PC-3 (cell line): ENCODE results near the gene FNDC4. TPM values are rescaled to one million over a fixed set of nuclear protein-coding genes. Genes with fewer than 3 reads are reported as not detected.
A peak's percentile ranks its signal among the peaks of the same experiment; 100 is the strongest.
"Not testable (repeated sequence)": the region's sequence is repeated elsewhere in the genome, so short reads cannot be mapped to it uniquely, and the experiment has no call there.

Source experiments
- ATAC-seq: fragments of 200-7000 bp; cut with Tn5 transposase; 2 replicates; pipeline ENCODE4 v1.9.1; 2020; ENCODE audit warnings: mild to moderate bottlenecking, moderate library complexity
- Bru-seq: library from RNA; stranded (reverse); fragments of 400-500 nt; gene quantifications from one replicate; lab custom pipeline; 2021; lab: Mats Ljungman, UMichigan
- BruChase-seq, 2 experiments: library from RNA; stranded (reverse); fragments of 400-500 nt; gene quantifications; one replicate each; lab custom pipeline; 2021; lab: Mats Ljungman, UMichigan
- BruUV-seq: library from RNA; stranded (reverse); fragments of 400-500 nt; replicated peaks from 2 replicates; lab custom pipeline; 2021; lab: Mats Ljungman, UMichigan
- CTCF ChIA-PET: fragments of 300-600 bp; sonication (Branson Sonifier 250); formaldehyde crosslinking; loops from one replicate; lab custom pipeline; 2022; ENCODE audit warnings: antibody characterized with exemption; lab: Charles Lee
- POLR2A ChIA-PET: fragments of 300-600 bp; sonication (Branson Sonifier 250); formaldehyde crosslinking; loops from one replicate; lab custom pipeline; 2022; ENCODE audit warnings: antibody characterized with exemption; ENCODE audit not compliant: unreplicated experiment; lab: Charles Lee
- DNase-seq: peaks from one replicate; pipeline ENCODE4 v3.0.0-alpha.2; 2015
- H2AFZ ChIP-seq: fragments of 300-600 bp; sonication (generic); 2 replicates; pipeline ENCODE4 v1.6.0; 2016; ENCODE audit warnings: antibody characterized with exemption, low read length
- H3F3A ChIP-seq: fragments of 300-600 bp; sonication (generic); one replicate; pipeline ENCODE4 v1.6.0; 2017; ENCODE audit warnings: antibody characterized with exemption, low read length, control low read depth, mild to moderate bottlenecking; ENCODE audit not compliant: unreplicated experiment
- H3K27ac ChIP-seq: fragments of 300-600 bp; sonication (generic); 2 replicates; pipeline ENCODE4 v1.5.1; 2016; ENCODE audit warnings: mild to moderate bottlenecking, low read length
- H3K27me3 ChIP-seq: fragments of 300-600 bp; sonication (generic); 2 replicates; pipeline ENCODE4 v1.6.1; 2016; ENCODE audit warnings: low read length, mixed read lengths
- H3K36me3 ChIP-seq: fragments of 300-600 bp; sonication (generic); 2 replicates; pipeline ENCODE4 v1.6.1; 2016; ENCODE audit warnings: low read depth, mixed run types, low read length, mixed read lengths
- H3K4me1 ChIP-seq: fragments of 300-600 bp; sonication (generic); 2 replicates; pipeline ENCODE4 v1.5.1; 2016; ENCODE audit warnings: low read length; ENCODE audit not compliant: insufficient read depth
- H3K4me2 ChIP-seq: fragments of 300-600 bp; sonication (generic); 2 replicates; pipeline ENCODE4 v1.6.0; 2016; ENCODE audit warnings: low read length
- H3K4me3 ChIP-seq: fragments of 300-600 bp; sonication (generic); 2 replicates; pipeline ENCODE4 v1.5.1; 2016; ENCODE audit warnings: mild to moderate bottlenecking, low read length, mixed read lengths
- H3K79me2 ChIP-seq: fragments of 300-600 bp; sonication (generic); 2 replicates; pipeline ENCODE4 v1.6.1; 2017; ENCODE audit warnings: low read length, mixed read lengths
- H3K9ac ChIP-seq: fragments of 300-600 bp; sonication (generic); 2 replicates; pipeline ENCODE4 v1.6.0; 2016; ENCODE audit warnings: mild to moderate bottlenecking, low read length
- H3K9me2 ChIP-seq: fragments of 300-600 bp; sonication (generic); replicated peaks from 2 replicates; pipeline ENCODE4 v1.6.1; 2016; ENCODE audit warnings: mixed run types, low read length, mixed read lengths
- H3K9me3 ChIP-seq: fragments of 300-600 bp; sonication (generic); 2 replicates; pipeline ENCODE4 v1.6.1; 2016; ENCODE audit warnings: low read length, mixed read lengths
- H4K20me1 ChIP-seq: fragments of 300-600 bp; sonication (generic); 2 replicates; pipeline ENCODE4 v1.6.1; 2016; ENCODE audit warnings: low read length, mixed read lengths
- EZH2 ChIP-seq: fragments of 300-600 bp; sonication (generic); IDR thresholded peaks from one replicate; pipeline ENCODE4 v1.6.1; 2017; ENCODE audit warnings: antibody characterized with exemption, mild to moderate bottlenecking, low read length; ENCODE audit not compliant: unreplicated experiment
- EZH2phosphoT487 ChIP-seq: fragments of 300-600 bp; sonication (generic); IDR thresholded peaks from 2 replicates; pipeline ENCODE4 v1.6.1; 2018; ENCODE audit warnings: mild to moderate bottlenecking, antibody characterized with exemption, low read length, borderline replicate concordance
- intact Hi-C: fragments of 100-400 bp; cut with micrococcal nuclease; formaldehyde crosslinking; loops from 2 replicates; pipeline ENCODE4 v1.9.0; 2023
- long read RNA-seq: library from polyadenylated mRNA; unstranded; transcript quantifications from one replicate; pipeline ENCODE4 v2.0.0, GENCODE V29; 2021; ENCODE audit not compliant: unreplicated experiment
- total RNA-seq: library from RNA; depleted of rRNA; stranded (reverse); fragments of >200 nt; gene quantifications from 2 replicates; pipeline ENCODE4 v1.2.3, GENCODE V29; 2014; rRNA removed
- TF ChIP-seq, protein P1 (sequence below): fragments of 300-600 bp; sonication (generic); conservative IDR thresholded peaks from 2 replicates; pipeline ENCODE4 v1.5.1; 2017; ENCODE audit warnings: antibody characterized with exemption, low read depth, mild to moderate bottlenecking, low read length

The FNDC4 gene, protein sequence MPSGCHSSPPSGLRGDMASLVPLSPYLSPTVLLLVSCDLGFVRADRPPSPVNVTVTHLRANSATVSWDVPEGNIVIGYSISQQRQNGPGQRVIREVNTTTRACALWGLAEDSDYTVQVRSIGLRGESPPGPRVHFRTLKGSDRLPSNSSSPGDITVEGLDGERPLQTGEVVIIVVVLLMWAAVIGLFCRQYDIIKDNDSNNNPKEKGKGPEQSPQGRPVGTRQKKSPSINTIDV
- total RNA-seq (1.7 and 4.7 TPM in 2 replicates), Bru-seq, nascent RNA (percentile 34 among the genes with signal in this experiment), BruChase-seq, experiment 1, labeled RNA remaining after a 6-hour chase (percentile 39 among the genes with signal in this experiment), BruChase-seq, experiment 2, labeled RNA remaining after a 2-hour chase (percentile 29 among the genes with signal in this experiment)
- long read RNA-seq, transcript FNDC4-201 (7 exons, 1,657 nt) = major isoform, 16 of 21 reads
- long read RNA-seq, partial matches to known transcripts = 0 of 21 reads
- long read RNA-seq, other reads (novel, unspliced or antisense) = 5 of 21 reads

DNA sequence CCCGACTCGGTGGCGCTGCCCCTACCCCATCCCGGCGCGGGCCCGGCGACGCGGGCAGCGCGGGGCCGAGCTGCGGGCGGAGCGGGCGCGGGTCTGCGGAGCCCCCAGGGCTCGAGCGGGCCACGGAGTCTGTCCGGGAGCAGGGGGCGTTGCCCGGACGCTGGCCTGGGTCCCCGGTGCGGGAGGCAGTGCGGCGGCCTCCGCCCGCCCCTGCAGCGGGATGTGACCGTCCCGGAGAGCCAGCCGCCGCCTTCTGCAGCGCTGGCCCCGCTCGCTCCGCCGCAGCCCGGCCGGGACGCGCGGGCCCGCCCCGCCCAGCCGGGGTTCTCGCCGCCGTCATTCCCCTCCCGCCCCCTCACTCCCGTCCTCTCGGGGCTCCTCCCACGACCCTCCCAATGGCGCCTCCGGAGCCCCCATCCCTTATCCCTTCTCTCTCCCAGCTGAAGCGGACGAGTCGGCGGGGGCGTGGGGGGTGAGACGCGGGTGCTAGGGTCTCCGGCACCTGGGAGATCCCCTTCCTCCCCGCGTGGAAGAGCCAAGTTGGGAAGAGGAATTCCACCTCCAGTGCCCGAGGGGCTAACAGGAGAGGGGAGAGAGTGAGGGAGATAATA, at the start of gene FNDC4:
Gene FNDC4, minus strand, starts transcription at position 257 of the 611 bp plus-strand sequence. CDS start 521 bp downstream, outside the sequence.
- BruUV-seq = no TSS peak
- Histone ChIP-seq H3K4me3 (peak within 1 kb of the TSS; percentile 89), H3K9me3 (no peaks in the 10 kb centered on the region), H4K20me1 (no peaks in the 10 kb centered on the region), H3F3A (no peaks in the 10 kb centered on the region), H3K27ac (no peak within 1 kb of the TSS), H3K79me2 (no peaks in the 10 kb centered on the region), H3K36me3 (no peaks in the 10 kb centered on the region), H2AFZ (peak within 1 kb of the TSS; percentile 100), H3K27me3 (no peaks in the 10 kb centered on the region), H3K4me1 (peaks cover 6% of the 10 kb centered on the region; the same call in 1 of the 2 replicates), H3K9me2 (no peaks in the 10 kb centered on the region), H3K4me2 (peak within 1 kb of the TSS; percentile 100), H3K9ac (peak within 1 kb of the TSS; percentile 40; the same call in 1 of the 2 replicates)
- ChIA-PET CTCF (no interaction called here), POLR2A (no interaction called here)
- TF ChIP-seq, protein P1, sequence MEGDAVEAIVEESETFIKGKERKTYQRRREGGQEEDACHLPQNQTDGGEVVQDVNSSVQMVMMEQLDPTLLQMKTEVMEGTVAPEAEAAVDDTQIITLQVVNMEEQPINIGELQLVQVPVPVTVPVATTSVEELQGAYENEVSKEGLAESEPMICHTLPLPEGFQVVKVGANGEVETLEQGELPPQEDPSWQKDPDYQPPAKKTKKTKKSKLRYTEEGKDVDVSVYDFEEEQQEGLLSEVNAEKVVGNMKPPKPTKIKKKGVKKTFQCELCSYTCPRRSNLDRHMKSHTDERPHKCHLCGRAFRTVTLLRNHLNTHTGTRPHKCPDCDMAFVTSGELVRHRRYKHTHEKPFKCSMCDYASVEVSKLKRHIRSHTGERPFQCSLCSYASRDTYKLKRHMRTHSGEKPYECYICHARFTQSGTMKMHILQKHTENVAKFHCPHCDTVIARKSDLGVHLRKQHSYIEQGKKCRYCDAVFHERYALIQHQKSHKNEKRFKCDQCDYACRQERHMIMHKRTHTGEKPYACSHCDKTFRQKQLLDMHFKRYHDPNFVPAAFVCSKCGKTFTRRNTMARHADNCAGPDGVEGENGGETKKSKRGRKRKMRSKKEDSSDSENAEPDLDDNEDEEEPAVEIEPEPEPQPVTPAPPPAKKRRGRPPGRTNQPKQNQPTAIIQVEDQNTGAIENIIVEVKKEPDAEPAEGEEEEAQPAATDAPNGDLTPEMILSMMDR = no peak
- TF ChIP-seq EZH2 (no peak), EZH2phosphoT487 (no peak)
- peak; percentile 72 for ATAC-seq
- DNase-seq = peak; percentile 22
- intact Hi-C loops = no loop called here

DNA sequence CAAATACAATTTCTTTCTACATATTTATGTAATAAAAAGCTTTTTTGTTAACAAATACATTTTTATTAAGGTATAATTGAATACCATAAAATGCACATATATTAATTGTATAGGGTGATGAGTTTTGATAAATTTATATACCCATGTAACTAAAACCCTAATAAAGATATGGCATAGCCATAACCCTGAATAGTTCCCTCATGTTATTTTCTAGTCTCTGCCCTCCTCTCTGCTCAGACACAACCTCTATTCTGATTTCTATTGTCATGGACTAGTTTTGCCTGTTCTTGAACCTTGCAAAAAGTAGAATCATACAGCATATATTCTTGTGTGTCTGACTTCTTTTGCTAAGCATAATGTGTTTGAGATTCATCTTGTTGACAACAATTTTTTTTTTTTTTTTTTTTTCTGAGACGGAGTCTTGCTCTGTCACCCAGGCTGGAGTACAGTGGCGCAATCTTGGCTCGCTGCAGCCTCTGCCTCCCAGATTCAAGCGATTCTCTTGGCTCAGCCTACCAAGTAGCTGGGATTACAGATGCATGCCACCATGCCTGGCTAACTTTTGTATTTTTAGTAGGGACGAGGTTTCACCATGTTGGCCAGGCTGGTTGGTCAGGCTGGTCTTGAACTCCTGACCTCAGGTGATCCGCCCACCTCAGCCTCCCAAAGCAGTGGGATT, 49.3 kb upstream of the FNDC4 start:
- H3K36me3 ChIP-seq = no peaks in the 10 kb centered on the region
- no peak overlapping the region for H3K9ac ChIP-seq
- H3K27ac ChIP-seq = no peak overlapping the region
- H3K27me3 ChIP-seq = no peaks in the 10 kb centered on the region
- DNase-seq (no peak), ATAC-seq (no peak)
- no peaks in the 10 kb centered on the region for H3K9me2 ChIP-seq
- H3K79me2 ChIP-seq = no peaks in the 10 kb centered on the region
- intact Hi-C loops = no loop called here
- ChIA-PET CTCF (no interaction called here), POLR2A (no interaction called here)
- no peak overlapping the region for H3K4me2 ChIP-seq
- H4K20me1 ChIP-seq = no peaks in the 10 kb centered on the region
- H3F3A ChIP-seq = no peaks in the 10 kb centered on the region
- no peak overlapping the region for H2AFZ ChIP-seq
- no peaks in the 10 kb centered on the region for H3K9me3 ChIP-seq
- H3K4me1 ChIP-seq = 0 out of 2 replicates have a peak, but pooled peaks cover 2% of the 10 kb centered on the region
- no peak for TF ChIP-seq EZH2
- TF ChIP-seq, protein P1 = no peak
- no peak for TF ChIP-seq EZH2phosphoT487
- no peak overlapping the region for H3K4me3 ChIP-seq
- BruUV-seq = no TSS peak

DNA sequence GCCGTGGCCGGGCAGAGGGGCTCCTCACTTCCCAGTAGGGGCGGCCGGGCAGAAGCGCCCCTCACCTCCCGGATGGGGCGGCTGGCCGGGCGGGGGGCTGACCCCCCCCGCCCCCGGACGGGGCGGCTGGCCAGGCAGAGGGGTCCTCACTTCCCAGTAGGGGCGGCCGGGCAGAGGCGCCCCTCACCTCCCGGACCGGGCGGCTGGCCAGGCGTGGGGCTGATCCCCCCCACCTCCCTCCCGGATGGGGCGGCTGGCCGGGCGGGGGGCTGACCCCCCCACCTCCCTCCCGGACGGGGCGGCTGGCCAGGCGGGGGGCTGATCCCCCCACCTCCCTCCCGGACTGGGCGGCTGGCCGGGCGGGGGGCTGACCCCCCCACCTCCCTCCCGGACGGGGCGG, 44.6 kb upstream of the FNDC4 start:
- CTCF ChIA-PET, H3K4me1 ChIP-seq, H3K79me2 ChIP-seq, H3K27ac ChIP-seq, H3K9ac ChIP-seq, H3K9me3 ChIP-seq, POLR2A ChIA-PET, H3K27me3 ChIP-seq, H3K4me3 ChIP-seq, H2AFZ ChIP-seq, H3K9me2 ChIP-seq, H3K4me2 ChIP-seq, DNase-seq, H3K36me3 ChIP-seq, H3F3A ChIP-seq, H4K20me1 ChIP-seq, BruUV-seq, intact Hi-C loops, ATAC-seq: not testable (repeated sequence)

DNA sequence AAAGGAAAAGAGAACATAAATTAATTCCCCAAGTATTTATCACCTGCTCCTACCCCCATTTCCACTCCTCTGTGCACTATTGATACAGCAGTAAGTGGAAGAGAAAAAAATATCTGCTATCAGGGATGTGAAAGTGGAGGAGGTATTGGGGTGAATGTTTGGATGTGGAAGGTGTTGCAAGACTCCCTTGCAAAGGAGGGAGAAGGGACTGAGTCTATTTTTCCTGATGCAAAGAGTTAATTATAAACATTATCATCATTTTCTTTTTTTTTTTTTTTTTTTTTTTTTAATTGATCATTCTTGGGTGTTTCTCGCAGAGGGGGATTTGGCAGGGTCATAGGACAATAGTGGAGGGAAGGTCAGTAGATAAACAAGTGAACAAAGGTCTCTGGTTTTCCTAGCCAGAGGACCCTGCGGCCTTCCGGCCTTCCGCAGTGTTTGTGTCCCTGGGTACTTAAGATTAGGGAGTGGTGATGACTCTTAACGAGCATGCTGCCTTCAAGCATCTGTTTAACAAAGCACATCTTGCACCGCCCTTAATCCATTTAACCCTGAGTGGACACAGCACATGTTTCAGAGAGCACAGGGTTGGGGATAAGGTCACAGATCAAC, 43.9 kb upstream of the FNDC4 start:
- ATAC-seq, POLR2A ChIA-PET, H3K79me2 ChIP-seq, H3K4me3 ChIP-seq, H3K9me3 ChIP-seq, H3K36me3 ChIP-seq, CTCF ChIA-PET, H3K27me3 ChIP-seq, H2AFZ ChIP-seq, H3K9me2 ChIP-seq, H3K27ac ChIP-seq, H3K9ac ChIP-seq, H4K20me1 ChIP-seq, intact Hi-C loops, H3K4me1 ChIP-seq, DNase-seq, BruUV-seq, H3K4me2 ChIP-seq, H3F3A ChIP-seq: not testable (repeated sequence)
